UCSD-AML1 (cell line): ENCODE measurements around the gene SACS.

Experiments used
- DNase-seq: peaks from one replicate; lab custom pipeline; 2025; ENCODE audit not compliant: unreplicated experiment; lab: John Stamatoyannopoulos, UW

Gene SACS

DNA sequence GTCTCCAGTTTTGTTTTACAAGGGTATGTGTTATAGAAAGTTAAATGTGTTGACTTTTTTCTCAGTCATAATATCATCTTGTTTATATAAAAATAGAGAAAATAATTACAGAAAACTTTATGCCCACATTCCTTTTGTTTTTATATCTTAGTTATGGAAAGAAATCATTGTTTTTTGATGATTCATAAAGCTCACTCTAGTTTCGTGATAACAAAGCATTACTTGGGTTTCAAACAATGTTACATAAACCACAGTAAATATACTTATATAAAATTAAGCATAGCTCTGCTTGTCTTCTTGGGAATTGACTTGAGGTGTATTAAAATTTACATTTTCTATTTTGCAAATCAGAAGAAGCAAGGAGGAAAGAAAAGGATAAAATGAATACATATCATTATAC is 140.9 kb downstream of the SACS start:
- DNase-seq: no peak

DNA sequence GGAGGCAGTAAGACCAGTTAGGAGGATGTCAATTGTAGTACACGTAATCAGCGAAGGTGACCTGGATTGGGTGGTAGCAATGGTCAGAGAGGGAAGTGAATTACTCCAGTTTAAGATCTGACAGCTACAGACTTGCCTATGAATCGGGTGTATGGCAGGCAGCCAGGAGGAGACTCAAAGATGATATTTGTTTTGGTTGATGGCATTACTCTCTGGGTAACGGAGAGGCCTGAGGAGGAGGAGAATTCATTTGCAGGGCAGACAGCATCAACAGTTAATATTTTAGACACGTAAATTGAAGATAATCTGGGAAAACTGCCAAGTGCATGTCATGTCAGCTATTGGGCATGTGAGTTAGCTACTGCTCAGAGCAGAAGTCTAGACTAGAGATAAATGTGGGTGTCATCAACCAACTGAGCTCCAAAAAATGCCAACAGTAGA is 143.6 kb downstream of the SACS start:
- DNase-seq: no peak

DNA sequence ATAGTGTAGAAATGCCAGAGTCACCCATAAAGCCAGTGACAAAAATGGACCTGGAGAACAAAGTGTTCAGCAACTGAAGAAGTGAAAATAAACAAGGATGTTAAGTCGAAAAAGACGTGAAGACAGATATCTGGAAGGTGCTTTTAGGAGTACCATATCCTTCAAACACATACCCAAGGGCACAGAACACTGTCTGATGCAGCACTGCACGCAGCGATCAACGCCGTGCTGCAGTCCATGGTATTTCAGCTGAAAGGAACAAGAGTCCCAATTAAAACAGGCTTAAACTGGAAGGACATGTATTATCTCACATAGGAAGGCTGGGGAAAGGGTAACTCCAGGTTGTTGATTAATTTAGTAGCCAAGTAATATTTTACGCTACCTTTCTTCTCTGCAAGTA is 144.5 kb downstream of the SACS start:
- DNase-seq: no peak

DNA sequence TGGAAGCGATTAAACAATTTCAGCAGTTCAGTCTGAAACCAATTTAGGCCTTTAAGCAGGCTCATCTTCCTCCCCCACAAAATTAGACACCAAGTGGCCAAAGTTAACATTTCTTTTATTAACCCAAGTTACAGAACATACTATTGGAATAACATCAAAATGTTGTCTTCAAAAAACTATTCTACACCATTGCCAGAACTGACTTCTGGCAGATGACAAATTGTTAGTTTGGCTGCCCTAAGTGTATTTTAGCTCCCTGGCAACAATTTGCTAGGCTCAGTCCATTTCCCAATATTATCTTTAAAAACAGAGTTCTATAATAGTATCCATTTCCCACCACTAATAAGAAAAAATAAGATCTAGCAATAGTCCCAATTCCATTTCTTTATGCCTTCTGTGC is 144.9 kb downstream of the SACS start:
- no peak for DNase-seq

GRCh38 chr13:23279321-23279720 is 154.2 kb downstream of the SACS start:
- no peak for DNase-seq
